Spleen (tissue), 11 donors: ENCODE results near the gene TCEAL6. TPM values are rescaled to one million over a fixed set of nuclear protein-coding genes. Genes with fewer than 3 reads are reported as not detected.
"Not testable (repeated sequence)": the region's sequence is repeated elsewhere in the genome, so short reads cannot be mapped to it uniquely, and the experiment has no call there.

Experiments used
- DNase-seq: peaks from one replicate; pipeline ENCODE4 v3.0.0-alpha.2; 2020
- H3K27ac ChIP-seq, 8 donors: fragments of 200-600 bp; sonication (generic) in 7 of 8; 1 replicate in 4 of 8; 2 replicates in 4 of 8; pipeline versions ENCODE4 v1.5.0 to v1.8.0; 2016 to 2021; ENCODE audit warnings: inconsistent platforms in 4 of 8, mild to moderate bottlenecking in 4 of 8, moderate library complexity in 1 of 8
- H3K27me3 ChIP-seq, 7 donors: fragments of 200-600 bp; sonication (generic) in 6 of 7; replicated peaks in 1 of 7; 1 replicate in 4 of 7; 2 replicates in 3 of 7; pipeline versions ENCODE4 v1.5.0 to v1.8.0; 2016 to 2021; ENCODE audit warnings: inconsistent platforms in 3 of 7, mild to moderate bottlenecking in 1 of 7
- H3K36me3 ChIP-seq, 6 donors: fragments of 200-600 bp; sonication (generic) in 5 of 6; 1 replicate in 4 of 6; 2 replicates in 2 of 6; pipeline versions ENCODE4 v1.5.0 to v1.8.0; 2016 to 2021; ENCODE audit warnings: inconsistent platforms in 2 of 6
- H3K4me1 ChIP-seq, 6 donors: fragments of 200-600 bp; sonication (generic) in 5 of 6; 1 replicate in 3 of 6; 2 replicates in 3 of 6; pipeline versions ENCODE4 v1.5.0 to v1.8.0; 2016 to 2021; ENCODE audit warnings: inconsistent platforms in 3 of 6
- H3K4me3 ChIP-seq, 8 donors: fragments of 200-600 bp; sonication (generic) in 7 of 8; 1 replicate in 4 of 8; 2 replicates in 4 of 8; pipeline versions ENCODE4 v1.5.0 to v1.8.0; 2016 to 2021; ENCODE audit warnings: inconsistent platforms in 4 of 8, mild to moderate bottlenecking in 4 of 8, moderate library complexity in 2 of 8
- H3K9me3 ChIP-seq, 8 donors: fragments of 200-600 bp; sonication (generic) in 7 of 8; 1 replicate in 4 of 8; 2 replicates in 4 of 8; pipeline versions ENCODE4 v1.5.0 to v1.8.0; 2016 to 2021; ENCODE audit warnings: inconsistent platforms in 4 of 8
- POLR2A ChIP-seq, 3 donors: fragments of 450-650 bp; IDR thresholded peaks; one replicate each; pipeline ENCODE4 v1.5.1; 2017; ENCODE audit warnings: antibody characterized with exemption in 3 of 3, mild to moderate bottlenecking in 1 of 3
- POLR2AphosphoS5 ChIP-seq, 3 donors: sonication (generic); formaldehyde crosslinking; IDR thresholded peaks; one replicate each; pipeline ENCODE4 v1.5.1; 2017; ENCODE audit warnings: antibody characterized with exemption in 3 of 3
- WGBS, 5 donors: extraction: QIAGEN DNeasy Blood & Tissue Kit in 3 of 5; methylation state at CpG; one replicate each; pipeline versions ENCODE4 v1.1.5 to v1.1.7; 2013 to 2018; 5-methylcytosine and 5-hydroxymethylcytosine counted together
- intact Hi-C: fragments of 100-400 bp; cut with DNase I; formaldehyde crosslinking; loops from one replicate; pipeline ENCODE4 v1.15.0; 2023; ENCODE audit warnings: low total_unique reads
- polyA plus RNA-seq, 3 donors: library from polyadenylated mRNA; stranded (reverse); fragments of 200-250 nt; gene quantifications; one replicate each; pipeline ENCODE4 v1.2.1, GENCODE V29; 2013
- total RNA-seq, 7 donors: library from RNA; depleted of rRNA in 3 of 7; stranded (reverse); fragments of >200 nt in 3 of 7; fragmentation: NEBNext Ultra II Directional in 4 of 7; extraction: Animal tissue kit (Norgen Biotek cat#: 25700) in 4 of 7; gene quantifications; one replicate each; pipeline versions ENCODE4 v1.1.0 to v1.2.1, GENCODE V29; 2016 to 2021
- TF ChIP-seq, protein P1 (sequence below), 11 experiments: fragments of 200-600 bp in 7 of 11; fragments of 450-650 bp in 4 of 11; sonication (generic) in 4 of 11; IDR thresholded peaks in 8 of 11; conservative IDR thresholded peaks in 3 of 11; 1 replicate in 7 of 11; 2 replicates in 4 of 11; pipeline versions ENCODE4 v1.4.0 to v1.8.0; 2016 to 2021; ENCODE audit warnings: antibody characterized with exemption in 11 of 11, inconsistent platforms in 4 of 11, mild to moderate bottlenecking in 1 of 11
- donor health status: healthy with polysubstance abuse.
- donor health status: DM: no; HTN: no; CAD: no; lungs with moderate emphysema.
- donor health status: DM: no; HTN: no; CAD: no.
- donor health status: Bipolar disorder and iron deficiency.
- donor health status: healthy.
- donor health status: DM: no; HTN: no; CAD: no.
- donor health status: DM: yes; HTN: yes; CAD: no.

The TCEAL6 gene
- total and polyA plus RNA-seq, 10 donors: not detected

DNA sequence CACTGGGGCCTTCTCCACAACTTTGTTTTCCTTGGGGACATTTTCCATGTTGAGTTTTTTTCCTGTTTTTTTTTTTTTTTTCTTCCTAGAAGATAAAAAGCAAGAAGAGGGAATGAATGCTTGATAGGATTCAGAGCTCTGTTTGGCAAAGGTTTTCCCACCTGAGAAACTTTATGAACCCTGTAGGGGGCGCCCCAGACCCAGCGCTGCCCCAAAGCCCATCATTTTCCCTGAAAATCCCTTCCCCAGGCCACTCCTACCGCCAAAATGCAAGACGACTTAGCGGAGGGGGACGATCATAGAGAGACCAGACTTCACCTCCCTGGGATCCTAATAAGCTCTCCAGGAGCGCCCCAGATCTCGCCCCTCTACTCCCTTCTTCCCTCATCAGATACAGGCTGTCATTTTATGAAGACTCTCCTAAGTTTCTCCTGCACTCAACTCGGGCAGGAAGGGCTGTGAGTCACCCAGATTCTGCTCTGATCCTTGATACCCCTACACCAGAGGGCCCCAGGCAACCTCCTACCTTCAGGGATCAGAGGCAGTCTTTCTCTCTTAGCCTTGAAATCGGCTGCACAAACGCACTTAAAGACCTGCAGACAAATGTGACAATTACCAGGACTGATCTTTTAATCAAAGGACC lies 12.1 kb upstream of the TCEAL6 start:
- Histone ChIP-seq H3K27ac (no peak overlapping the region), H3K4me1 (no peaks in the 10 kb centered on the region), H3K9me3 (no peaks in the 10 kb centered on the region), H3K27me3 (peaks cover 0 to 24% (median 0%) of the 10 kb centered on the region in 7 donors), H3K4me3 (peak overlapping the region in 3 of 8 donors; percentile 35 to 69 (median 49)), H3K36me3 (no peaks in the 10 kb centered on the region)
- intact Hi-C loops: no loop called here
- WGBS, 5 donors: 9 to 21% (median 18%) methylated on average over 10 to 11 of the region's 11 CpGs
- TF ChIP-seq, protein P1, sequence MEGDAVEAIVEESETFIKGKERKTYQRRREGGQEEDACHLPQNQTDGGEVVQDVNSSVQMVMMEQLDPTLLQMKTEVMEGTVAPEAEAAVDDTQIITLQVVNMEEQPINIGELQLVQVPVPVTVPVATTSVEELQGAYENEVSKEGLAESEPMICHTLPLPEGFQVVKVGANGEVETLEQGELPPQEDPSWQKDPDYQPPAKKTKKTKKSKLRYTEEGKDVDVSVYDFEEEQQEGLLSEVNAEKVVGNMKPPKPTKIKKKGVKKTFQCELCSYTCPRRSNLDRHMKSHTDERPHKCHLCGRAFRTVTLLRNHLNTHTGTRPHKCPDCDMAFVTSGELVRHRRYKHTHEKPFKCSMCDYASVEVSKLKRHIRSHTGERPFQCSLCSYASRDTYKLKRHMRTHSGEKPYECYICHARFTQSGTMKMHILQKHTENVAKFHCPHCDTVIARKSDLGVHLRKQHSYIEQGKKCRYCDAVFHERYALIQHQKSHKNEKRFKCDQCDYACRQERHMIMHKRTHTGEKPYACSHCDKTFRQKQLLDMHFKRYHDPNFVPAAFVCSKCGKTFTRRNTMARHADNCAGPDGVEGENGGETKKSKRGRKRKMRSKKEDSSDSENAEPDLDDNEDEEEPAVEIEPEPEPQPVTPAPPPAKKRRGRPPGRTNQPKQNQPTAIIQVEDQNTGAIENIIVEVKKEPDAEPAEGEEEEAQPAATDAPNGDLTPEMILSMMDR (IDR thresholded peaks at IDR 0.05 in 8 of 11, conservative IDR thresholded peaks at IDR 0.05 in 3 of 11): peak in 4 of 11 experiments; percentile 18 to 35 (median 28)
- no peak for TF ChIP-seq POLR2AphosphoS5 (IDR thresholded peaks at IDR 0.05)
- DNase-seq: no peak

DNA sequence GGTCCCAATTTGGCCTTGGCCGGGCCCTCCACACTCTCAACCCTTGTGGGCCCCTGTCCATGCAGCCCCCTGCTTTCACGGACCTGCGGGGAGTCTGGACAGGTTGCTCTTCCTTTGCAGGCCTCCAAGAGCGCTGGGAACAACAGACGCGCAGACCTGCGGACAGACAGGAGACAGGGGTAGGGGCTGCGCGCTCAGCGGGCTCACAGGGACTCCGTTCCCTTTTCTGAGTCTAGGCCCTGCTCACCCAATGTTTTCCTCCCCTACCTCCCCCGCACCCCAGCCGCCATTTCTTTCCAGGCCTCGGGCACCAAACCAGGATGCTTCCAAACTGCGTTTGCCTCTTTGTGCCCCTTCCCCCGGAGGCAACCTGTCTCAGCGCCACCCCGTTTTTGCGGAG lies 650 bp downstream of the TCEAL6 start:
- WGBS, 5 donors: 11 to 45% (median 28%) methylated on average over 14 to 19 of the region's 19 CpGs
- H3K27me3 ChIP-seq: peaks cover 0 to 29% (median 7%) of the 10 kb centered on the region in 7 donors
- intact Hi-C loops, H3K9me3 ChIP-seq, H3K4me3 ChIP-seq, H3K4me1 ChIP-seq, H3K36me3 ChIP-seq, H3K27ac ChIP-seq, DNase-seq: not testable (repeated sequence)

DNA sequence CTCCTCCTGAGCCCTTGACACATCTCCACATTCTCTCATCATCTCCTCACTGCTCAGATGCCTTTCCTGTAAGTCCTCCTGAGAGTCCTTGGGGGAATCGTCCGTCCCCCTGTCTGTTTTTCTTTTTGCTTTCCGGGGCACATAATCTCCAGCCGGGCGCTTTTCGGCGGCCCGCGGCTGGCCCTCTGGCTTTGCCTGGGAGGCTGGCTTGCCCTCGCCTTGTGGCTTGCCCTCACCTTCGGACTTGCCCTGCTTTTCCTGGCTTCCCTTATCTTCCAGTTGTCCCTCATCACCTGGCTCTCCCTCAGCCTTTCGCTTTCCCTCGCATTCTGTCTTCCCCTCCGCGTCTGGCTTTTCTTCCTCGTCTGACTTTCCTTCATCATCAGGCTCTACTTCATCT lies 1.4 kb downstream of the TCEAL6 start:
- intact Hi-C loops, DNase-seq: not testable (repeated sequence)
- 48 to 76% (median 70%) methylated on average over 16 of the region's 16 CpGs for WGBS, 5 donors

DNA sequence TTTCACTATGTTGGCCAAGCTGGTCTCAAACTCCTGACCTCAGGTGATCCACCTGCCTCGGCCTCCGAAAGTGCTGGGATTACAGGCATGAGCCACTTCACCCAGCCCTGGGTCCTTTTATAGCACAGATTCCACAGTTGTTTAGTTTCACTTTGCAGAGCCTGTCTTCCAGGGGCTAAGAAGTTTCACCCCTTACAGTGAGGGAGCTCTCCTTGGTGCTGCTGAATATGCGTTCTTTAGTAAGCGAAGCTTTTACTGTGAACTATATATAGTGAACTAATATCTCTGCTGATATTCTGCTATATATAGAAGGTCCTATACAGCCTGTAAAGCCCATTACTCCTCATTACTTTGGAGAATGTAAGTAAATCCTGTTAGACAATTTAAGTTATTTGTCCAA lies 4.2 kb downstream of the TCEAL6 start:
- intact Hi-C loops: no loop called here
- no peak for DNase-seq
- no peaks in the 10 kb centered on the region for H3K9me3 ChIP-seq
- TF ChIP-seq POLR2A (IDR thresholded peaks at IDR 0.05) (no peak), POLR2AphosphoS5 (IDR thresholded peaks at IDR 0.05) (no peak)
- TF ChIP-seq, protein P1 (IDR thresholded peaks at IDR 0.05 in 8 of 11, conservative IDR thresholded peaks at IDR 0.05 in 3 of 11): no peak
- H3K27ac ChIP-seq: no peak overlapping the region
- H3K36me3 ChIP-seq: no peaks in the 10 kb centered on the region
- peaks cover 0 to 21% (median 7%) of the 10 kb centered on the region in 7 donors for H3K27me3 ChIP-seq
- H3K4me3 ChIP-seq: no peak overlapping the region
- WGBS, 5 donors: 50 to 79% (median 72%) methylated on average over 4 of the region's 4 CpGs
- H3K4me1 ChIP-seq: no peaks in the 10 kb centered on the region

More for the DNA sequence above, 1.4 kb downstream of the TCEAL6 start:
- H3K36me3 ChIP-seq, H3K4me3 ChIP-seq, H3K9me3 ChIP-seq, H3K4me1 ChIP-seq, H3K27ac ChIP-seq: not testable (repeated sequence)
- peaks cover 0 to 29% (median 7%) of the 10 kb centered on the region in 7 donors for H3K27me3 ChIP-seq

DNA sequence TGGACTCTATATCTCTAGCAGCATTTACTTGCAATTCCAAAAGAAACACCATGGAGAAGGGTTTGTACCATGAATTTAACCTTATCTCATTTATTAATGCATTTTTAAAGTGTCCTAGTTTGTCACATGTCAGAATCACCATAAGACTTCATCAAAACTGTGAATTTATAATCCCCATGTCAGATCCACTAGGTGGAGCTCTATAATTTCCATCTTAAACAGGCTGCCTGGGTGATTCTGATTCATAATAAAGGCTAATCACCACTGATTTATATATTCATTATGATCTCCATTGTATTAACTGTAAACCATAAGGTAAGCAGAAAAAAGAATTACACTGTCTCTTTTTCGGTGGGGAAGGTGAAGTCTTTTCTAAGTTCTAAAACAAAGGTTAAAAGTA lies 12.8 kb downstream of the TCEAL6 start:
- Histone ChIP-seq H3K36me3 (no peaks in the 10 kb centered on the region), H3K4me3 (no peak overlapping the region), H3K9me3 (no peaks in the 10 kb centered on the region), H3K4me1 (no peaks in the 10 kb centered on the region), H3K27me3 (peaks cover 0 to 46% (median 13%) of the 10 kb centered on the region in 7 donors), H3K27ac (no peak overlapping the region)
- no peak for DNase-seq
- WGBS, 5 donors: 54 to 86% (median 79%) methylated on average over 1 of the region's 1 CpG
- TF ChIP-seq POLR2A (IDR thresholded peaks at IDR 0.05): no peak
- no peak for TF ChIP-seq POLR2AphosphoS5 (IDR thresholded peaks at IDR 0.05)
- TF ChIP-seq, protein P1 (IDR thresholded peaks at IDR 0.05 in 8 of 11, conservative IDR thresholded peaks at IDR 0.05 in 3 of 11): peak in 2 of 11 experiments; percentile 13 to 20
- intact Hi-C loops: no loop called here
